GM19395 (cell line): ENCODE results near the gene ACVR1B.
"Not testable (repeated sequence)": the region's sequence is repeated elsewhere in the genome, so short reads cannot be mapped to it uniquely, and the experiment has no call there.

Source experiments
- ATAC-seq: cut with Tn5 transposase; IDR thresholded peaks from one replicate; pipeline ENCODE4 v1.9.1; 2021; ENCODE audit warnings: mild to moderate bottlenecking, moderate library complexity; ENCODE audit not compliant: unreplicated experiment

The ACVR1B gene

DNA sequence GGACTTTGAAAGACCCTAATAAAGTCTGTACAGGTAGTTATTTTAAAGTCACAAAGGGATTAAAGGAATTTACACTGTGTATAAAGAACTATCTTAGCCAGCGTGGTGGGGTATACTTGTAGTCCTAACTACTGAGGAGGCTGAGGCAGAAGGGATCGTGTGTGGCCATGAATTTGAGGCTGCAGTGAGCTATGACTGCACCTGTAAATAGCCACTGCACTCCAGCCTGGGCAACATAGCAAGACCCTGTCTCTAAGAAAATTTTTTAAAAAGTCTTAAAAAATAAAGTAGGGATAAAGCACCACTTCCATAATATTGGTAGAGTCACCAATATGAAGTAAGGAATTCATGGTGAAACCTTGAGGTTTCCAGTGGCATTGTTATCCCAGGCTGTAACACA lies 18.1 kb downstream of the ACVR1B start:
- no peak for ATAC-seq

- peak; percentile 86 for ATAC-seq
These were observed 19.6 kb downstream of the ACVR1B start for GRCh38 chr12:51970904-51971646.

DNA sequence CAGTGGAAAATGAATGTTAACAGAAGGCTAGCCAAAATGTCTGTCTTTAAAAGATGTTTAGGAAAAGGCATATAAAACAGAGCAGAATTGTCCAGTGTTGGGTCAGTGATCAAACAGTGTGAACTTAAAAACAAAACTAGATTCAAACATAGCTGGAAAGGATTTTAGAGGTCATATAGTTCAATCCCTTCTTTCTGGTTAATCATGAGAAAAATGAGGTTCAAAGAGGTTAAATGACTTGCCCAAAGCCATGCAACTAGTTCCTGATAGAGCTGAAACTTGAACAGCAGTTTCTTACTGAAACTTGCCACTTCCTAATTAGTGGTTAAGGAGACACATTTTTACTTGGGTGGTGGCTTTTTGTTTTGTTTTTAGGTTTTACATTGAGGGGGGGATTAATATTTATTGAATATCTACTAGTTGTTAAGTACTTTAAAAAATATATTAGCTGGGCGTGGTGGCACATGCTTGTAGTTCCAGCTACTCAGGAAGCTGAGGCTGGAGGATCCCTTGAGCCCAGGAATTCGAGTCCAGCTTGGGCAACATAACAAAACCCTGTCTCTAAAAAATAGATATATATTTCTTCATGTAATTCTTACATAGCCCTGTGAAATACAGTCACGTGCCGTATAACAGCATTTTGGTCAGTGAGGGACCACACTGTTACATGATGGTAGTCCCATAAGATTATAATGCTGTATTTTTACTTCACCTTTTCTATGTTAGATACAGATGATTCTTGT lies 20.4 kb downstream of the ACVR1B start:
- ATAC-seq = peak; percentile 49

- ATAC-seq = no peak
These were observed 20.9 kb downstream of the ACVR1B start for GRCh38 chr12:51972422-51972812.

DNA sequence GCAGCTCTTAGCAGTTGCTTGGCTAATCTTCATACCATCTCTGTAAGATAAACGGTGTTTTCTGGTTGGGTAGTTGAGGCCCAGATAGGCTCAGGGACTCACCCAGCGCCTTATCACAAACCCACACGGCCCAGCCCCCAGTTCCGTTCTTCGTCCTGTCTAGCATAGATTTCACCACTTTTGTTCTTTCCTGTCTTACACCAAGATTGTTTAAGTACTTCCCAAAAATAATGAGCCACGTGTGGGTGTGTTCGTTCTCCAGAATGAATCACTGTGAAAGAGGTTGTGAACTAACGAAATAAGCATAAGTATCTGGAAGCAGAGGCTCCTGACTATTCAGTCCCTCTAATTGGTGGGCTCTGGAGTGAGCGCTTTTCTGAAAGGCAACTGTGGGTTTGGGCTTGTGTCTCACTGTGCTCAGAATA lies 21.4 kb downstream of the ACVR1B start:
- ATAC-seq = no peak

- no peak for ATAC-seq
These were observed 22.1 kb downstream of the ACVR1B start for GRCh38 chr12:51973560-51973959.

DNA sequence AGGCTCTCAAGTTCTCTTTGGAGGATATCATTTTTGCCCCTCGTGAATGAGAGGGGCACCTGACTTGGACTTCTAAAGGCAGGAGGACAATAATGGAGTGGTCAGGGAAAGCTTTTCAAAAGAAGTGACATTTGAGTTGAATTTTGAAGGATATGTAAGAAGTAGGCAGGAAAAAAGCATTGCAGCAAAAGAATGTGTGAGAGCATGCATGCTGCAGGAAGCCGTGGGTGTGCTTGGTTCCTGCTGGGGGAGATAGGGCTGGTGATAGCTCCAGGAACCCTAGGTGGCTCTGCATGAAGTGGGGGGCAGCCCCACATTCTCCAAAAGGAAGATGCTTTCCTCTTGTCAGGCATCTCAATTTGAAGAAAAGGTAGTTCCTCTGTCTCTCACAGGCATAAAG lies 23.1 kb downstream of the ACVR1B start:
- ATAC-seq = no peak

DNA sequence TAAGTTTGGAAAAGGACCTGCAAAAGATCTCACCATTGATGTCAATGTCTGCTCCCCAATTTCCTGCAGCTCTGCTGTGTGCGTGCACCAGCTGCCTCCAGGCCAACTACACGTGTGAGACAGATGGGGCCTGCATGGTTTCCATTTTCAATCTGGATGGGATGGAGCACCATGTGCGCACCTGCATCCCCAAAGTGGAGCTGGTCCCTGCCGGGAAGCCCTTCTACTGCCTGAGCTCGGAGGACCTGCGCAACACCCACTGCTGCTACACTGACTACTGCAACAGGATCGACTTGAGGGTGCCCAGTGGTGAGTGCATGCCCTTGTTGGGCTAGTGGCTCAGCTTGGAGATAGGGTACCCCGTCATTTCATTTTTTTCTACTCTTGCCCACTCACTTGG lies 23.7 kb downstream of the ACVR1B start:
- no peak for ATAC-seq

DNA sequence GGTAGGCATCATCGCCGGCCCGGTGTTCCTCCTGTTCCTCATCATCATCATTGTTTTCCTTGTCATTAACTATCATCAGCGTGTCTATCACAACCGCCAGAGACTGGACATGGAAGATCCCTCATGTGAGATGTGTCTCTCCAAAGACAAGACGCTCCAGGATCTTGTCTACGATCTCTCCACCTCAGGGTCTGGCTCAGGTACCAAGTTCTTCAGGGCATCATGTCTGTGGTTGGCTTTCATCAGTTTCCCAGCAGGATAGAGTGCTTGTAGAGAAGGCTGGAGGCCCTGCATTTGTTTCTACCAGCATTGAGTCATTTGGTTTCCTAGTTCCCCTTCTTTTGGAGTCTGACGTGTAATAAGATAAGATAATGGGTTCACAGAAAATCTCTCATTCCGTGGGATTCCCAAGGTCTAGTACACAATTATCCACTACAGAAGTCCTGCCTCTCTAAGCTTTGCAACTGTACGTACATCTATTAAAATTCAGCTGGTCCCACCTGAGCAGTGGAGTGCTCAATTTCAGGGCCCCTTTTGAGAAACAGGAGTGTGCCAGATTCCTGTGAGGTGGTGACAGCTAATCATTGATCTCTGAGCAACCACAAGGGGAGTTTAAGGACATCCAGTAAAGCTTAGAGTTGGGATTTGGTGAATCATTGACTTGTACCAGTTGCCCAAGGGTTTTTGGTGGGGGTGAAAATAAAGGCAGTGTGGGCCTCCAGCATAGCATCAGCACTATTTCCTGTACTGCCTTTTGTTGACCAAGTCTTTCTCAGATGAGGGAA lies 25.1 kb downstream of the ACVR1B start:
- ATAC-seq = no peak

GRCh38 chr12:51977320-51977753 lies 25.8 kb downstream of the ACVR1B start:
- no peak for ATAC-seq

GRCh38 chr12:51979306-51979705 lies 27.8 kb downstream of the ACVR1B start:
- ATAC-seq = not testable (repeated sequence)

DNA sequence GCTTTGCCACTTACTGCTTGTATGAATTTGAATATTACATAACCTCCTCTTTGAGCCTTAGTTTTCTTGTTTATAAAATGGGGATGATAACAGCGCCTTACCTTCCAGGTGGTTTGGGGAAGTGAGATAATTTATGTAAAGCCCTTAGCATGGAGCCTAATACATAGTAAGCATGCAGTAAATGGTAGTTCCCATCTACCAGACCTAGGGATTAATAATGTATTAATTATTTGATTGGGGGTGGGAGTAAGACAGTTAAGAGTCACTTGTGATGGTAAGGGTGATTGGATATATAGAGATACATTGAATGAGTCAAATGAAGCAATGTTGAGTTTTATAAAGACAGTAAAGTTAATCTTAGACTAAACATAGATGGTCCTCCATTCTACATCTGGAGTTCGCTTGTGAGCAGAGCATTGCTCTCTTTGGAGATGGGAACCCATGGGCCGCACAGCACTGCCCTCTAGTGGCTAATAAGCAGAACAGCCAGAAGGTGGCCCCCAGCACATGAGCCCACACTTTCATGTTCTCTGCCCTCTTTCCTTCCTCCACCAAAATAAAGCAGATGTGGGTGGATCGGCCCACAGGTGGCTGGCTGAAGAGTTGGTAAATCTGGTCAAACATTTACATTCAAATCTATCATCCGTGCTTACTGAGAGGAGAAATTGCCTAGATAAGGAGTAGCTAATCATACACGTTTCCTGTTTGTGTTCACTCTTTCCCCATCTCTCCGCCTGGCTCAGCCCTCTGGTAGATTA lies 28.7 kb downstream of the ACVR1B start:
- ATAC-seq = peak; percentile 76

- no peak for ATAC-seq
These were observed 29.3 kb downstream of the ACVR1B start for GRCh38 chr12:51980809-51981127.

DNA sequence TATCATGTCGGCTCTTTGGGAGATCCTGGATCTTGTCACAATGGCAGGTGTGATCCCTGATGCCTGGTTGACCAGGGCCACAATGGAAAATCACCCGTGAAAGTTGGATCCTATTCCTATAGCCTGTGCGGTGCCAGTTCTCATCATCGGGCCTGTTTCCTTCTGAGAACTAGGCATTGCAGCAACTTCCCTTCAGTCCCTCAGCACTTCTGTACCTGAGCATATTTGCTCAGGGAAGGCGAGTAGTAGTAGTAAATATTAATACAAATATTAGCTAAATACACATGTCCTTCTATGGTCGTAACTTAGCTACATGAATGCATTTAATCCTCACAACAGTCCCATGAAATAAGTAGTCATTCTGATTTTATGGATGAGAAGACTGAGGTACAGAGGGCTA lies 33.2 kb downstream of the ACVR1B start:
- no peak for ATAC-seq

DNA sequence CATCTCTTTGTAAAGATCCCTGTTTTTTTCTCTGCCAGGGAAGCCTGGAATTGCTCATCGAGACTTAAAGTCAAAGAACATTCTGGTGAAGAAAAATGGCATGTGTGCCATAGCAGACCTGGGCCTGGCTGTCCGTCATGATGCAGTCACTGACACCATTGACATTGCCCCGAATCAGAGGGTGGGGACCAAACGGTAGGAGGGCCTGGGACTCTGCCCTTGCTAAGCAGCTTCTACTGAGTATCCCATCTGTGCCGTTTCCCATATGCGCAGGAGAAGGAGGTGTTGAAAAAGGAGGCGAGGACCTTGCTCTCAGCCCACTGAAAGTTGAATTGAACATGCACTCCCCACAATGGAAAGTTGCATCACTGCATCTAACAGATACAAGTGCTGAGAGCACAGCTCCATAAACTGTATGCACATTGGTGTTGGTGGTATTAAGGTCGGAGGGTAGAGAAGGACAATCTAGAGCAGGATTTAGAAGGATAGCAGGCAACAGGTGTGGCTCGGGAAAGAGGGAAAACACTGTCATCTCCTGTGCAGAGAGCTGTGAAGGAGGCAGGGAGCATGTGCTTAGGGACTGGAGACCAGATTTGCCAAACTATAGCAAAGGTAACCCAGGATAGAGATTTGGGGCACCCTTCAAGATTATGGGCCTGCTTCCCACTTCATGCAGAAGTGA lies 33.8 kb downstream of the ACVR1B start:
- no peak for ATAC-seq

DNA sequence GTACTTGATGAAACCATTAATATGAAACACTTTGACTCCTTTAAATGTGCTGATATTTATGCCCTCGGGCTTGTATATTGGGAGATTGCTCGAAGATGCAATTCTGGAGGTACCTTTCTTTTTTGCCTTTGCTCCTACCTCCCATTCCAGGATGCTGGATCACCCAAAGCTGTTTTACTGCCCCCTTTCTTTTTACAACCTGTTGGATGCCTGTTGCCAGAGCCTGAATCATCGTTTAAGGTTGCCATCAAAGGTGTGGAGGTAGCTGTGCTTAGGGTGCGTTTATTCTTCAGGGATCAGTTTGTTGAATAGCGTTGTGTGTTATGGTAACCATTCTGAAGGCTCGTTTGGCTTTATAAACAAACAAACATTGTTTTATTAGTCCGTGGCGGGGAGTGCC lies 35.3 kb downstream of the ACVR1B start:
- ATAC-seq = no peak

DNA sequence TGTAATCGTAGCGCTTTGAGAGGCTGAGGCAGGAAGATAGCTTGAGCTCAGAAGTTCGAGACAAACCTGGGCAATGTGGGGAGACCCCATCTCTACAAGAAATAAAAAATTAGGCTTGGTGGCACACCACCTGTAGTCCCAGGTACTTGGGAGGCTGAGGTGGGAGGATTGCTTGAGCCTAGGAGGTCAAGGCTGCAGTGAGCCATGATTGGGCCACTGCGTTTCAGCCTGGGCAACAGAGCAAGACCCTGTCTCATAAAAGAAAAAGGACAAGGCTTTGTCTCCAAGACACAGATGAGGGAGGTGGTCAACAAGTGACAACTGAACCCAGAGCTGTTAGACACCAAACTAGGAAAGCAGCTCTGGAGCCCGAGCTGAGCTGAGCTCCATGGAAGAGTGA lies 40.7 kb downstream of the ACVR1B start:
- no peak for ATAC-seq

DNA sequence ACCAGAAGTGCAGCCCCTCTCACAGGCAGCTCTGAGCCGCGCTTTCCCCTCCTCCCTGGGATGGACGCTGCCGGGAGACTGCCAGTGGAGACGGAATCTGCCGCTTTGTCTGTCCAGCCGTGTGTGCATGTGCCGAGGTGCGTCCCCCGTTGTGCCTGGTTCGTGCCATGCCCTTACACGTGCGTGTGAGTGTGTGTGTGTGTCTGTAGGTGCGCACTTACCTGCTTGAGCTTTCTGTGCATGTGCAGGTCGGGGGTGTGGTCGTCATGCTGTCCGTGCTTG lies 43.0 kb downstream of the ACVR1B start:
- no peak for ATAC-seq

- no peak for ATAC-seq
These were observed 43.5 kb downstream of the ACVR1B start for GRCh38 chr12:51994959-51995358.

- no peak for ATAC-seq
These were observed 45.6 kb downstream of the ACVR1B start for GRCh38 chr12:51997136-51997535.
